HG02798 (cell line): ENCODE results near the gene PTPN12.
"Not testable (repeated sequence)": the region's sequence is repeated elsewhere in the genome, so short reads cannot be mapped to it uniquely, and the experiment has no call there.

Experiments
- ATAC-seq: cut with Tn5 transposase; IDR thresholded peaks from one replicate; pipeline ENCODE4 v1.9.1; 2021; ENCODE audit warnings: mild to moderate bottlenecking; ENCODE audit not compliant: unreplicated experiment, poor library complexity

PTPN12 gene

DNA sequence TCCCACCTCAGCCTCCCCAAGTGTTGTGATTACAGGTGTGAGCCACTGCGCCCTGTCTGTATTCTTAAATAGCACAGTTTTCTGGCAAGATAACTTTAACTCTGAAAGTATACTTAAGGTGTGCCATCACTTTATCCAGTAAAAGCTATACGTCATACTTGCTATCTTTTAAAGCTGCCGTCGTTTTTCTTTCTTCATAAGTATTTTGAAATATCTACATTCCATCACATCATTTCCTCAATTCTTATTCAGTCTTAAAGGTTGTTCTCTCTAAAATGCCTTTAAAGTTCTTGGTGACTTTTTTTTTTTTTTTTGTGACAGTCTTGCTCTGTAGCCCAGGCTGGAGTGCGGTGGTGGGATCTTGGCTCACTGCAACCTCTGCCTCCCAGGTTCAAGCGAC, 34.7 kb downstream of the PTPN12 start:
- ATAC-seq = no peak

DNA sequence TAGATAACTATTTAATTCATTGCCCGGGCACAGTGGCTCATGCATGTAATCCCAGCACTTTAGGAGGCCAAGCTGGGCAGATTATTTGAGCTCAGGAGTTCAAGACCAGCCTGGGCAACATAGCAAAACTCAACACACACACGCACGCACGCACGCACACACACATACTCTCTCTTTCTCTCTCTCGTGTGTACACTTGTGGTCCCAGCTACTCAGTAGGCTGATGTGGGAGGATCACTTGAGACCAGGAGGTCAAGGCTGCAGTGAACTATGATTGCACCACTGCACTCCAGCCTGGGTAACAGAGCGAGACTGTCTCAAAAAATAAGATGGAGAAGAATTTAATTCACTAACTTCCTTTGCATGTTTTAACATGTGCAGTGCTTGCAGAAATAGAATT, 38.1 kb downstream of the PTPN12 start:
- ATAC-seq = no peak

DNA sequence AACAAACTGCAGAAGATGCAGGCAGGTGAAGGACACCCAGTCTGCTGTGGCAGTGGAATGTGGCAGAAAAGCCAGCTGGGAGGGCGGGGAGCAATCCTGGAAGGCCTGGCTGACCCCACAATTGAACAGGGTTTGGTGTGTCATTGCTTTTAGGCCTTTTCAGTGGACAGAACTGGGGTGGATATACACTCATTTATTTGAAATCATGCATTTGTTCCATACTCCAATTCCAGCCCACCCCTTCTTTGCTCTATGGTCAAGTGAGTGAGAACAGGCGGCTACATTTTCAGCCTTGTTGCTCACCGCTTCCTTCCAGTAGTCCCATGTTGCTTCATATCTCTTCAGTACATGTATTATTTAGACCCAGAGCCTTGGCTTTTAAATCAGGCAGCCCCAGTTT, 39.8 kb downstream of the PTPN12 start:
- no peak for ATAC-seq

DNA sequence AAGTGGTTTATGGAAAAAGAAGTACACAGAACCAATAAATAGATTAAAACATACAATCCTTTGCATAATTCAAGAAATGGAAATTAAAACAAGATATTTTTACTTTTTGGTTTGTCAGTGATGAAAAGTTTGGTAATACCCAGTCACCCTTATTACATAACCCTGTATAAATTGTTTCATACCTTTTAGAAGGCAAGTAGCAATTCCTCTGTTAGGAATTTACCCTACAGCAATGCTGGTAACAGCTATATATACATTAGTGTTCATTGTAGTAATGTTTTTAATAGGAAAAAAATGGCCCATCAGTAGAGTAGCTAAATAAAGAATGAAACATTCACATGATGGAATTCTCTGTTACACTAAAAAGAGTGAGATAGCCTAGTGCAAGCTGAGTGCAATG, 42.7 kb downstream of the PTPN12 start:
- ATAC-seq = no peak

DNA sequence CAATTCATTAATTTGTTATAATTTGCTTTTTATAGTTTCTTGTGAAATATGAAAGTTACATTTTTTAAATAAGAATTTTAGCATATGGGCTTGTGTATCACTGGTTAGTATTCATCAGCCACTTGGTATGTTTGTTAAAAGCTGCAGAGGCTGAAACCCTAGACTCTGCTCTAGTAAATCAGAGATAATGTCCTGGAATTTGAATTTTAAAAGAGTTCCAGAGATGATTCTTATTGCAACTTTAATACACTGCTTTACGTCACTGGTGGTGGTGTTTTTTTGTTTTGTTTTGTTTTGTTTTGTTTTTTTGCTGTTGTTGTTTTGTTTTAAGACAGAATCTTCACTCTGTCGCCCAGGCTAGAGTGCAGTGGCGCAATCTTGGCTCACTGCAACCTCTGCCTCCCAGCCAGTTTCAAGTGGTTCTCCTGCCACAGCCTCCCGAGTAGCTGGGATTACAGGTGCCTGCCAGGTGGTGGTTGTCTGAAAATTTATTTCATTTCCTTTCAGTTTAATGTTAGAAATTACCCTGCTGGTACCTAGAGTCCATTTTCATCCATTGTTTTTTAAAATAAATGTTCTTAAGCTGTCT, 43.8 kb downstream of the PTPN12 start:
- ATAC-seq = no peak

DNA sequence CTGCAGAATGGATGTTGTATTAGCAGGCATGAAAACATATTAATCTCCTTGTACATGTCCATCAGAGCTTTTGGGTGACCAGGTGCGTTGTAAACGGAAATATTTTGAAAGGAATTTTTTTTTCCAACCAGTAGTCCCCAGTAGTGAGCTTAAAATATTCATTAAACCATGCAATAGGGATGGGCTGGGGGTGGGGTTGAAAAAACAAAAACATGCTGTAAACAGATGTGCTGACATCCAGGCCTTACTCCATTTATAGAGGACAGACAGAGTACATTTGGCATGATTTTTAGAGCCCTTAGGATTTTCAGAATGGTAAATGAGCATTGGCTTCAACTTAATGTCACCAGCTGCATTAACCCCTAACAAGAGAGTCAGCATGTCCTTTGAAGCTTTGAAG, 50.2 kb downstream of the PTPN12 start:
- ATAC-seq = no peak

DNA sequence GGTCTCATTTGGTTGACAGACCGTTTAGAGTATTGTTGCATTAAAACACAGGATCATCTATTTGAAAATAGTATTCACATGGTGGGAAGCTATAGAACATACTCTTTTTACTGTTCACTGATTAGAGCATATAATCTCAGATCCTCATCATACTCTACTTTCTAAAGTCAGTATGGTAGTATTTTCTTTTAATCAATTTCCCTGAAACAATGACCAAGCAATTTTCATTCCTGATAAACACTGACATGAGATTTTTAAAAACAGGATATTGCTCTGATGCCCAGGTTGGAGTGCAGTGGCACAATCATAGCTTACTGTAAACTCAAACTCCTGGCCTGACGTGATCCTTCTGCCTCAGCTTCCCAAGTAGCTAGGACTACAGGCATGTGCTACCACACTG, 63.9 kb downstream of the PTPN12 start:
- ATAC-seq = no peak

DNA sequence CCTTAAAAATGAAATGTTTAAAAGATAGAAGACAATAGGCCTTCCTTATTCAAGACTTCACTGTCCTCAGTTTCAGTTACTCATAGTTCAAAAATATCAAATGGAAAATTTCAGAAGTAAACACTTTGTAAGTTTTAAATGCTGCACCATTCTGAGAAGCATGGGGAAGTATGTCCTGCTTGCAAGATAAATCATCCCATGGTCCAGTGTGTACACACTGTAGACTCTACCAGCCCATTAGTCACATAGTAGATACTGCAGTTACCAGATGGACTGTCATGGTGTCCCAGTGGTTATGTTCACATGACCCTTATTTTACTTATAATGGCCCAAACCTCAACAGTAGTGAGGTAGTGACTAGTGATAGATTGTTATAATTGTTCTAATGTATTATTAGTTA, 69.5 kb downstream of the PTPN12 start:
- ATAC-seq = no peak

DNA sequence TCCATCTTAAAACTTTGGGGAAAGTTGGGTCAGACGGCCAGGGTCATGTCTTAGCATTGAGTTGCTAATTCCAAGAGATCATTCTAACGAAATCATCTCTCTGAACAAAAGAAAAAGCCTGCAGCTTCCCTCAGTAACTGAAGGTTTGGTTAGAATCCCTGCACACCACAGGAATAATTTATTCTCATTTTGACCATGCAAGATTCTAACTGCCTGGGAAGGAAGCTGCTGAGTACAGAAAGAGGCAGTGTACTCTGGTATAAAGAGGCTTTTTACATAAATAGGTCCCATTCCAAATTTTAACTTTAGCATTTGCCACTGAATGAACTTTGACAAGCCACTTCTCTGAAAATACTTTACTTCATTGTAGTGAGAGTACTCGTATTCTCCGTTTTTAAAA, 82.2 kb downstream of the PTPN12 start:
- ATAC-seq = no peak

DNA sequence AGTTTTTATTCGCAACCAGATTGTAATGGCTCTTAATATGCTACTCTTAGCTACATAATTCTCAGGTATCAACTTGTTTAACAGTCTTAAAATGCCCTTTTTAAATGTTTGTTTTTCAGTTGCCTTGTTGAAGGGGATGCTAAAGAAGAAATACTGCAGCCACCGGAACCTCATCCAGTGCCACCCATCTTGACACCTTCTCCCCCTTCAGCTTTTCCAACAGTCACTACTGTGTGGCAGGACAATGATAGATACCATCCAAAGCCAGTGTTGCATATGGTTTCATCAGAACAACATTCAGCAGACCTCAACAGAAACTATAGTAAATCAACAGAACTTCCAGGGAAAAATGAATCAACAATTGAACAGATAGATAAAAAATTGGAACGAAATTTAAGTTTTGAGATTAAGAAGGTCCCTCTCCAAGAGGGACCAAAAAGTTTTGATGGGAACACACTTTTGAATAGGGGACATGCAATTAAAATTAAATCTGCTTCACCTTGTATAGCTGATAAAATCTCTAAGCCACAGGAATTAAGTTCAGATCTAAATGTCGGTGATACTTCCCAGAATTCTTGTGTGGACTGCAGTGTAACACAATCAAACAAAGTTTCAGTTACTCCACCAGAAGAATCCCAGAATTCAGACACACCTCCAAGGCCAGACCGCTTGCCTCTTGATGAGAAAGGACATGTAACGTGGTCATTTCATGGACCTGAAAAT, 89.7 kb downstream of the PTPN12 start:
- no peak for ATAC-seq

DNA sequence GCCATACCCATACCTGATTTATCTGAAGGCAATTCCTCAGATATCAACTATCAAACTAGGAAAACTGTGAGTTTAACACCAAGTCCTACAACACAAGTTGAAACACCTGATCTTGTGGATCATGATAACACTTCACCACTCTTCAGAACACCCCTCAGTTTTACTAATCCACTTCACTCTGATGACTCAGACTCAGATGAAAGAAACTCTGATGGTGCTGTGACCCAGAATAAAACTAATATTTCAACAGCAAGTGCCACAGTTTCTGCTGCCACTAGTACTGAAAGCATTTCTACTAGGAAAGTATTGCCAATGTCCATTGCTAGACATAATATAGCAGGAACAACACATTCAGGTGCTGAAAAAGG, 90.2 kb downstream of the PTPN12 start:
- no peak for ATAC-seq

DNA sequence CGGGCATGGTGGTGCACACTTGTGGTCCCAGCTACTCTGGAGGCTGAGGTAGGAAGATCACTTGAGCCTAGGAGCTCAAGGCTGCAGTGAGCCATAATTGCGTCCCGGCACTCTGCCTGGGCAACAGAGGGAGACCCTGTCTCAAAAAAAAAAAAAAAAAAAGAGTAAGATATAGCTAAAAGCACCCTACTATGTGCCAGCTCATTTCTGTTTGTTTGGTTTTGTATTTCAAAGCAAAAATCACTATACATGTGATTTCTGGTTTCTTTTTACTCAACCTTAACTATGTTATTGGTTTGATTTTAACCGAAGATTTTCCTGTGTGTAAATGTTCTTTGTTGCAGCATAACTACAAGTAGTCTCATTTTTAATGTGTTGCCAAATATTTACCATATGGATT, 92.7 kb downstream of the PTPN12 start:
- no peak for ATAC-seq

DNA sequence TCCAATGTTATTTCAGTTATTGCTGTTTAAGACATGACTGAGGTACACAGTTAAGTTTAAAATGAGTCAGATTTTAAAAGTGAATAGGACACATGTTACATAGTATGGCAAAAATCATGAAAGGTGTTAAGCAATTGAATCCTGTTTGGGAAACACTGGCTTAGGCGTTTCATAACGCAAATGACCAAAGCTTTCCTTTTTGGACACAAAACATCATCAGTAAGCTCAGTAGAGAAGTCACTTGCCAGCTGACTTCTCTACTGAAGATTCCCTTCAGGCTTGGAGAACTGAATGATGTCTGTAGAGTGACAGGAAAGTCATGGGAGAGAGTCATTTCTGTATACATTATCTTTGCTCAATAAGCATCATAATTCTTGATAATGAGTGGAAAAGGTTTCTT, 94.7 kb downstream of the PTPN12 start:
- no peak for ATAC-seq

DNA sequence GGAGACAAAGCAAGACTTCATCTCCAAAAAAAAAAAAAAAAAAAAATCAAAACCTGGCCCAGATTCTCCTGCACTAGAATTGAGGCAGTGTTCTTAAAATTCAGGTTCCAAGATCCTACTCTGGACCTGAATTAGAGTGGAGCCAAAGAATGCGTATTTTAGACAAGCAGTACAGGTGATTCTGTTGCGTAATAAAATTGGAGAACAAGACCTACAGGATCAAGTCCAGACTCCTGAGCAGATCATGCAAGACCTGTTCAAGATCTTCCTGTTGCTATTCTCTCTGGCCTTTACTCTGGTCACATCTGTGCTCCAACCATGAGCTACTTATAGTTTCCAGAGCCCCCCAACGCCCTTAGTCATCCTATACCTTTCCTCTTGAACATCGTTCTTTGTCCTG, 107.7 kb downstream of the PTPN12 start:
- ATAC-seq = no peak

DNA sequence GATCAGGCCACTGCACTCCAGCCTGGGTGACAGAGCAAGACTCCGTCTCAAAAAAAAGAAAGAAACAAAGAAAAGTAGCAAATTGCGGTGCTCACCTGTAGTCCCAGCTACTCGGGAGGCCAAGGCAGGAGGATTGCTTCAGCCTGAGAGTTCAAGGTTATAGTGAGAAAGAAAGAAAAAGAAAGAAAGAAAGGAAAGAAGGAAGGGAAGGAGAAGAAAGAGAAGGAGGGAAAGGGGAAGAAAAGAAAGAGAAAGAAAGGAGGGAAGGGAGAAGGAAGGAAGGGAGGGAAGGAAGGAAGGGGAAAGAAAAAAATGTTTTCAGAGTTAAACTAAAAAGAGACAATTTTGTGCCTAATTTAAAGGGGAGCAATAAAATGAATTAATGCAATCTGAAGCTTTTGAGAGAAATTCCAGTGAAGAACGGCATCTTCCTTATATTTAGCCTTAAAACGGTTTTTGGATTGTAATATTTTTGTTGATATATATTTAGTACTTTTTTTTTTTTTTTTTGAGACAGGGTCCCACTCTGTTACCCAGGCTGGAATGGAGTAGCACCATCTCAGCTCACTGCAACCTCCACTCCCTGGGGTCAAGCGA, 111.7 kb downstream of the PTPN12 start:
- ATAC-seq = no peak

DNA sequence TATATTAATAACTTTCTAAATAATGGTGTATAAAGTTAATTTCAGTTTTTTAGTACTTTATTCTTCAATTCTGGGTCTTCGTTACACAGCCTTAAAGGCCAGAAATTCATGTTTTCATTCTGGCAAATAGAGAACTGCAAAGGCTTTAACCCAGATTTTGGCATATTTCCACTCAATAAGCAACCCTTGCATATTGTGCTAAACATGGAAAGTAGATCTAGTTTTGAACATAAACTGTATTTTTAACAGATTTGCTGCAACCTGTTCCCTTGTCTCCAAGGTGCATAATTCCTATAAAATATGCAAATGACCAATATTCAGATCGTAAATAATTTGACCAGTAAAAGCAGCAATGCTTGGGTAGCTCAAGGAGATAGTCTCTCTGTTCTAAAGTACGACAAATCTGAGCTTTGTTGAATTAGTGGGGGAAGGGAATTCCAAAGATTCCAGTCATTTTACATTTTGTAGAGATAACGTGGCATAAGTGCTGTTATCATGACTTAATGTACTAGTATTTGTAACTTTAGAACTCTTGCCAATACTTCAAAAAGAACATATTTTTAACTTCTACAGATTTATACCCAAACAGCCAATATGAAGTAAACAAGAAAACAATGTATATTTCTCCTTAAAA, 112.7 kb downstream of the PTPN12 start:
- ATAC-seq = no peak

DNA sequence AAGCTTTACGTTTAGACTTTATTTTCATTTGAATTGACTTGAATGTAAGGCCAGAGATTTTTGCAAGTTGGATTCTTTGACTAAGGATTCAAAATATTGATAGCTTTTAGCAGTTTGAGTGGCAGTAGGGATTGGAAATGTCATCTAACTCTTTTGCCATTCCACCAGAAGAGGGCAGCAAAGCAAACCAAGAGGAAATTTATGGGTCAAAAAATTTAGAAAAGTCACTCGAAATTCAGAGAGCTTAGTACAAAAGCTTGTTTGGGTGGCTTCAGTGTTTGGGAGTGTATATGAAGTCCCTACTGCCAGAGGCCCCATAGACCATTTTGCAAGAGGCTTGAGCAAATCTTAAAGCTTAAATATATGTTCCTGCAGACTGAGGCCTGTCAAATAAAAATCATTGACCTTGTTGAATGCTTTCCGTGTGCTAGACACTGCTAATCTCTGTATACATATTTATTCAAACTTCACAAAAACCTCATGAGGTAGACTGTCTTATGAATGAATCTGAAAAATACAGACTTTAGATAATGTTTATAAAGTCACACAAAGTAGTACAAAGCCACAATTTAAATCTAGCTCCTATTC, 114.6 kb downstream of the PTPN12 start:
- ATAC-seq = no peak

DNA sequence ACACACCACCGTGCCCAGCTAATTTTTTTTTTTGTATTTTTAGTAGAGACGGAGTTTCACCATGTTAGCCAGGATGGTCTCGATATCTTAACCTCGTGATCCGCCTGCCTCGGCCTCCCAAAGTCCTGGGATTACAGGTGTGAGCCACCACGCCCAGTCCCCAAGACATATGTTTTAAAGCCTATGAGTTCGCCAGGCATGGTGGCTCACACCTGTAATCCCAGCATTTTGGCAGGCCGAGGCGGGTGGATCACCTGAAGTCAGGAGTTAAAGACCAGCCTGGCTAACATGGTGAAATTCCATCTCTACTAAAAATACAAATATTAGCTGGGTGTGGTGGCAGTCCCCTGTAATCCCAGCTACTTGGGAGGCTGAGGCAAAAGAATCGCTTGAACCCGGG, 115.7 kb downstream of the PTPN12 start:
- not testable (repeated sequence) for ATAC-seq

DNA sequence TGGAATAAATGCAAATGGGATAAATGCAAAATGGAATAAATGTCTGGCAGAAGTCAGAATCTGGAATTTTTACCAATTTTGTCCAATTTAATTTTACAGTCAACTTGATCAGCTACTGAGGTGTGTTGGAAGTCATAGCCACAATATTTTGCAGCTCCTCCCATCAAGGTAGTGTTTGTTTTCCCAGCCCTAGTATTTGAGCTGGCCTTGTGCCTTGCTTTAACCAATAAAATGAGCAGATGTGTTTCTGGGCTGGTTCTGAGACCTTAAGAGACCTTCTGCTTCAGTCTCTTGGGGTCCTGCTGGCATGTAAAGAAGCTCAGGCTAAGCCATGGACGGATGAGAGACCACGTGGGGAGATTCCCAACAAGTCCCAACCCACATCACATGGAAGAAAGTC, 116.5 kb downstream of the PTPN12 start:
- ATAC-seq = no peak

DNA sequence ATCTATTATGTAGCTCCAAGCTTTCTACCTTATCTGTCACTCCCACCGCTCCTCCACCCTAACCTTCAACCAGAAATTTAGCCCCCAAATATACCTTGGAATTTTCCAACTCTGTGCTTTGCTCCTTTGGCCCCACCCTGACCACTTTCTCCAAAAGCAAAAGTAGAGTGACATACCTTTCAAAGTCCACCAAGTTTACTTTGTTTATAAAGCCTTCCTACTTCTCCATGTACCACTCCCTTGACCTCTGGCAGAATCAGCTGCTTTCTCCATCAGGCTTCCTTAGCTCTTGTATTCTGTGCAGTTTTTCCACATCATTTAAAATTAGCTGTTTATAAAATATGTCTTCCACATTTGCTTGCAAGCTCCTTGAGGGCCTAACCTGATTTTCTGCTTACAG, 118.3 kb downstream of the PTPN12 start:
- ATAC-seq = no peak

DNA sequence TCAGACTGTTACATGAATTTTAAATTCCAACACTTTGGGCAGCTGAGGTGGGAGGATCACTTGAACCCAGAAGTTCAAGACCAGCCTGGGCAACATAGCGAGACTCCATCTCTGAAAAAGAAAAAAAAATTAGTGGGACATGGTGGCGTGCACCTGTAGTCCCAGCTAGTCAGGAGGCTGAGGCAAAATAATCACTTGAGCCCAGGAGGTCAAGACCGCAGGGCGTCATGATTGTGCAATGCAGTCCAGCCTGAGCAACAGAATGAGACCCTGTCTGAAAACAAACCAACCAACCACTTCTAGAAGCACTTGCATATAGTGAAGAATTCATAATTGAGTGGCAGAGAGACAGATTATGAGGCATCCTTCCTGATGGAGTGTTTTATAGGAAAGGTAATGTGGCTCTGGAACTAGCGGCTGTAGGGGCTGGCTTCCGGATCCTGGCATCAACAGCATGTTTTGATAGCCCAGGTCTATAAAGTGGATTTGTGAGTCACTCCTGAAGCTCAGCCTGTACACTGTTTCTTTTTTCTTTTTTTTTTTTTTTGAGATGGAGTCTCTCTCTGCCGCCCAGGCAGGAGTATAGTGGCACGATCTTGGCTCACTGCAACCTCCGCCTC, 118.9 kb downstream of the PTPN12 start:
- ATAC-seq = no peak
